Lower leg skin (tissue), 3 donors: Measurements from ENCODE around the gene PRDM16.

Source experiments
- POLR2A ChIP-seq, 2 donors: fragments of 450-650 bp; IDR thresholded peaks; one replicate each; pipeline ENCODE4 v1.6.1; 2016 to 2017; ENCODE audit warnings: antibody characterized with exemption in 2 of 2, mild to moderate bottlenecking in 1 of 2, moderate library complexity in 1 of 2
- TF ChIP-seq, protein P1 (sequence below), 3 donors: fragments of 450-650 bp; IDR thresholded peaks; one replicate each; pipeline ENCODE4 v1.5.1; 2016; ENCODE audit warnings: antibody characterized with exemption in 3 of 3, mild to moderate bottlenecking in 3 of 3, moderate library complexity in 2 of 3

DNA sequence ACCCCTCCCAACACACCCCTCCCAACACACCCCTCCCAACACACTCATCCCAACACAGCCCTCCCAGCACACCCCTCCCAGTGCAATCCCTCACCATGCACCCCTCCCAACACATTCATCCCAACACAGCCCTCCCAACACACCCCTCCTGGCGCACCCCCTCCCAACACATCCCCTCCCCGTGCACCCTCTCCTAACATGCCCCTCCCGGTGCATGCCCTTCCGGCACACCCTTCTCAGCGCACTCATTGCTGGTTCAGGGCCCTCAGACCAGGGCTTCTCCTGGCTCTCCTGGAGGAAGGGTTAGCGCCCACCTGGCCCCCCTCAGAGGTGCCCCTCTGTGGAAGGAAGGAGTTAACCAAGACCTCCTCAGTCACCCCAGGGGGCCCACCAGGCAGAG lies 310.9 kb downstream of the PRDM16 start:
- TF ChIP-seq, protein P1, sequence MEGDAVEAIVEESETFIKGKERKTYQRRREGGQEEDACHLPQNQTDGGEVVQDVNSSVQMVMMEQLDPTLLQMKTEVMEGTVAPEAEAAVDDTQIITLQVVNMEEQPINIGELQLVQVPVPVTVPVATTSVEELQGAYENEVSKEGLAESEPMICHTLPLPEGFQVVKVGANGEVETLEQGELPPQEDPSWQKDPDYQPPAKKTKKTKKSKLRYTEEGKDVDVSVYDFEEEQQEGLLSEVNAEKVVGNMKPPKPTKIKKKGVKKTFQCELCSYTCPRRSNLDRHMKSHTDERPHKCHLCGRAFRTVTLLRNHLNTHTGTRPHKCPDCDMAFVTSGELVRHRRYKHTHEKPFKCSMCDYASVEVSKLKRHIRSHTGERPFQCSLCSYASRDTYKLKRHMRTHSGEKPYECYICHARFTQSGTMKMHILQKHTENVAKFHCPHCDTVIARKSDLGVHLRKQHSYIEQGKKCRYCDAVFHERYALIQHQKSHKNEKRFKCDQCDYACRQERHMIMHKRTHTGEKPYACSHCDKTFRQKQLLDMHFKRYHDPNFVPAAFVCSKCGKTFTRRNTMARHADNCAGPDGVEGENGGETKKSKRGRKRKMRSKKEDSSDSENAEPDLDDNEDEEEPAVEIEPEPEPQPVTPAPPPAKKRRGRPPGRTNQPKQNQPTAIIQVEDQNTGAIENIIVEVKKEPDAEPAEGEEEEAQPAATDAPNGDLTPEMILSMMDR (IDR thresholded peaks at IDR 0.05): no peak
- TF ChIP-seq POLR2A (IDR thresholded peaks at IDR 0.05): no peak
